ENCODE results near the gene PHF1. TPM values are rescaled to one million over a fixed set of nuclear protein-coding genes. Genes with fewer than 3 reads are reported as not detected.

Gene PHF1
- total RNA-seq, 2 donors from 2014 or later: 21.9 to 39.5 TPM

- Histone ChIP-seq H3K4me3 (no peak overlapping the region), H3K9me3 (no peaks in the 10 kb centered on the region), H3K27me3 (no peaks in the 10 kb centered on the region), H3K9ac (ENCODE audit: low read depth in 2 of 2, low read length in 2 of 2) (no peak overlapping the region), H3K36me3 (no peaks in the 10 kb centered on the region), H3K4me1 (no peaks in the 10 kb centered on the region), H3K27ac (no peak overlapping the region)
- TF ChIP-seq CTCF (IDR thresholded peaks at IDR 0.05): no peak
- no peak for DNase-seq
- intact Hi-C loops (cut with DNase I): no loop called here
Measured at GRCh38 chr6:33437666-33438065, 26.9 kb downstream of the PHF1 start.

- H3K36me3 ChIP-seq: no peaks in the 10 kb centered on the region
- H3K27ac ChIP-seq: no peak overlapping the region
- no peaks in the 10 kb centered on the region for H3K27me3 ChIP-seq
- no peak overlapping the region for H3K9ac ChIP-seq (ENCODE audit: low read depth in 2 of 2, low read length in 2 of 2)
- no peak for DNase-seq
- no peak overlapping the region for H3K4me3 ChIP-seq
- no peaks in the 10 kb centered on the region for H3K4me1 ChIP-seq
- intact Hi-C loops (cut with DNase I): no loop called here
- no peaks in the 10 kb centered on the region for H3K9me3 ChIP-seq
- TF ChIP-seq CTCF (IDR thresholded peaks at IDR 0.05): no peak
Measured at GRCh38 chr6:33438978-33439594, 28.3 kb downstream of the PHF1 start.

- H3K27me3 ChIP-seq: no peaks in the 10 kb centered on the region
- DNase-seq: no peak
- no peaks in the 10 kb centered on the region for H3K9me3 ChIP-seq
- H3K36me3 ChIP-seq: no peaks in the 10 kb centered on the region
- TF ChIP-seq CTCF (IDR thresholded peaks at IDR 0.05): no peak
- no peaks in the 10 kb centered on the region for H3K4me1 ChIP-seq
- no peak overlapping the region for H3K27ac ChIP-seq
- intact Hi-C loops (cut with DNase I): loop anchor here (10.0 kb wide), 1 partner anchor 125 kb away; no protein-coding TSS in a partner anchor
- no peak overlapping the region for H3K4me3 ChIP-seq
- H3K9ac ChIP-seq (ENCODE audit: low read depth in 2 of 2, low read length in 2 of 2): no peak overlapping the region
Measured at GRCh38 chr6:33439956-33440648, 29.3 kb downstream of the PHF1 start.

GRCh38 chr6:33440649-33441309 is 30.0 kb downstream of the PHF1 start:
- TF ChIP-seq CTCF (IDR thresholded peaks at IDR 0.05): no peak
- Histone ChIP-seq H3K9me3 (no peaks in the 10 kb centered on the region), H3K4me3 (no peak overlapping the region), H3K4me1 (no peaks in the 10 kb centered on the region), H3K27me3 (no peaks in the 10 kb centered on the region), H3K36me3 (no peaks in the 10 kb centered on the region), H3K9ac (ENCODE audit: low read depth in 2 of 2, low read length in 2 of 2) (no peak overlapping the region), H3K27ac (no peak overlapping the region)
- intact Hi-C loops (cut with DNase I): loop anchor here (10.0 kb wide), 1 partner anchor 124 kb away; no protein-coding TSS in a partner anchor
- no peak for DNase-seq

GRCh38 chr6:33441457-33441856 is 30.6 kb downstream of the PHF1 start:
- no peak overlapping the region for H3K9ac ChIP-seq (ENCODE audit: low read depth in 2 of 2, low read length in 2 of 2)
- H3K27ac ChIP-seq: no peak overlapping the region
- no peaks in the 10 kb centered on the region for H3K9me3 ChIP-seq
- no peaks in the 10 kb centered on the region for H3K4me1 ChIP-seq
- intact Hi-C loops (cut with DNase I): loop anchor here (10.0 kb wide), 1 partner anchor 123 kb away; no protein-coding TSS in a partner anchor
- no peak for DNase-seq
- TF ChIP-seq CTCF (IDR thresholded peaks at IDR 0.05): no peak
- H3K36me3 ChIP-seq: no peaks in the 10 kb centered on the region
- no peak overlapping the region for H3K4me3 ChIP-seq
- H3K27me3 ChIP-seq: no peaks in the 10 kb centered on the region
